ENCODE data around the gene ITPR1. TPM values are rescaled to one million over a fixed set of nuclear protein-coding genes. Genes with fewer than 3 reads are reported as not detected.

ITPR1 gene
- total and polyA plus RNA-seq, 2 of the 4 experiments (the other 2 are of a cell fraction), result 1.8 to 5.7 TPM

DNA sequence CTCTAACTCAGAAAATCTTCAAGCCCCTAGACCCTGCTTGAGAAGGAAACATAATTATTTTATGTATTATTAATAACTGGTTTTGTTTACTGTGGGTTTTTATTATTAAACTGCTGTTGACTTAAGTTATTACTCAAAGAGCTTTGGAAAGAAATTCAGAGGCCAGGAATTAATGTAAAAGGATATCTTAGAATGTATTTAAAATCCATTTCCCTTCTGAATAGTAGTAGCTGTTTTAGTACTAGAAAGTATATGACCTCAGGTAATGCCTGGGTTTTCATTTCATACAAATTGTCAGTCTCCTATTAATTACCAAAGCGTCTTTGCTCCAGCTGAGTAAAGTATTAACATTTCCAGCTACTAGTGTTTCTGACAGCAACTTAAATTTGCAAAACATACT, 223.1 kb downstream of the ITPR1 start:
- Histone ChIP-seq H3K9ac (ENCODE audit: low read depth, low read length) (no peak overlapping the region), H4K91ac (ENCODE audit: insufficient read depth, low read depth, low read length) (no peak overlapping the region), H2AK9ac (replicated peaks; ENCODE audit: low read depth, low read length, poor library complexity) (no peak overlapping the region), H3K14ac (replicated peaks; ENCODE audit: low read depth, low read length) (no peak overlapping the region), H2AFZ (replicated peaks; ENCODE audit: low read length, poor library complexity) (no peak overlapping the region), H3K27ac (ENCODE audit: insufficient read depth, low read length) (no peak overlapping the region), H3K4me1 (ENCODE audit: control insufficient read depth, insufficient read depth, low read length) (peaks cover 18% of the 10 kb centered on the region), H3K56ac (ENCODE audit: extremely low read depth, insufficient read depth, low read length) (no peak overlapping the region), H3K79me1 (ENCODE audit: low read depth in 1 of 2, low read length in 2 of 2) (no peaks in the 10 kb centered on the region), H3K18ac (ENCODE audit: low read depth, low read length) (no peak overlapping the region), H4K5ac (ENCODE audit: low read depth, low read length) (no peak overlapping the region), H2AK5ac (ENCODE audit: low read depth, low read length) (no peak overlapping the region), H3K9me1 (ENCODE audit: insufficient read depth, low read length) (peaks cover 4% of the 10 kb centered on the region; the same call in 1 of the 2 replicates), H3K4me3 (ENCODE audit: insufficient read depth, low read depth, low read length) (no peak overlapping the region), H4K8ac (ENCODE audit: low read depth in 2 of 2, low read length in 2 of 2) (no peak overlapping the region), H4K20me1 (ENCODE audit: insufficient read depth, low read length) (no peaks in the 10 kb centered on the region), H3K4ac (ENCODE audit: low read depth, low read length) (no peak overlapping the region), H2BK120ac (ENCODE audit: low read depth, low read length) (no peak overlapping the region), H3K23ac (ENCODE audit: low read depth, low read length) (no peak overlapping the region), H2BK15ac (ENCODE audit: low read depth, low read length) (no peak overlapping the region), H3K9me3 (ENCODE audit: control insufficient read depth, insufficient read depth, low read length) (no peaks in the 10 kb centered on the region), H3K4me2 (ENCODE audit: low read depth, low read length) (no peak overlapping the region), H3K36me3 (ENCODE audit: control insufficient read depth, insufficient read depth, low read length) (no peaks in the 10 kb centered on the region), H3K27me3 (ENCODE audit: control insufficient read depth, insufficient read depth, low read length) (no peaks in the 10 kb centered on the region), H2BK20ac (ENCODE audit: low read depth, low read length) (no peak overlapping the region), H2BK5ac (ENCODE audit: low read depth, low read length, poor library complexity, severe bottlenecking) (no peak overlapping the region)
- dilution Hi-C loops (cut with HindIII; ENCODE audit: low sequenced_read_pairs, unreplicated experiment) (no loop called here), in situ Hi-C loops (cut with MboI; ENCODE audit: low sequenced_read_pairs) (loop anchor here (5.0 to 10.0 kb wide), 3 partner anchors 266 to 336 kb away; no protein-coding TSS in a partner anchor), intact Hi-C loops (cut with micrococcal nuclease) (no loop called here)
- CTCF ChIA-PET, result interaction anchor here (0.6 to 1.5 kb wide), 4 partner anchors 60 to 341 kb away, joined by 3 to 5 read pairs (median 4); no protein-coding TSS in a partner anchor
- DNase-seq (no peak), ATAC-seq (ENCODE audit: low read depth) (no peak)
- POLR2A ChIA-PET (ENCODE audit: unreplicated experiment), result no interaction called here
- BruUV-seq (replicated peaks), result no TSS peak
- TF ChIP-seq BHLHE40 (IDR thresholded peaks at IDR 0.05; ENCODE audit: low read depth, low read length) (no peak), NFE2L2 (IDR thresholded peaks at IDR 0.05; ENCODE audit: low read depth, low read length) (no peak), MXI1 (IDR thresholded peaks at IDR 0.05; ENCODE audit: borderline replicate concordance, low read depth, low read length) (no peak), MAZ (IDR thresholded peaks at IDR 0.05; ENCODE audit: borderline replicate concordance, low read depth, low read length) (no peak), POLR2A (IDR thresholded peaks at IDR 0.05; ENCODE audit: low read depth, low read length) (no peak), CHD1 (IDR thresholded peaks at IDR 0.05; ENCODE audit: low read depth, low read length) (no peak), RCOR1 (IDR thresholded peaks at IDR 0.05; ENCODE audit: insufficient replicate concordance, low read length) (no peak), CEBPB (IDR thresholded peaks at IDR 0.05; ENCODE audit: low read depth, low read length) (no peak)
- TF ChIP-seq, protein P1, sequence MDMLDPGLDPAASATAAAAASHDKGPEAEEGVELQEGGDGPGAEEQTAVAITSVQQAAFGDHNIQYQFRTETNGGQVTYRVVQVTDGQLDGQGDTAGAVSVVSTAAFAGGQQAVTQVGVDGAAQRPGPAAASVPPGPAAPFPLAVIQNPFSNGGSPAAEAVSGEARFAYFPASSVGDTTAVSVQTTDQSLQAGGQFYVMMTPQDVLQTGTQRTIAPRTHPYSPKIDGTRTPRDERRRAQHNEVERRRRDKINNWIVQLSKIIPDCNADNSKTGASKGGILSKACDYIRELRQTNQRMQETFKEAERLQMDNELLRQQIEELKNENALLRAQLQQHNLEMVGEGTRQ (IDR thresholded peaks at IDR 0.05; ENCODE audit: low read depth, low read length), result no peak
- TF ChIP-seq, protein P2, sequence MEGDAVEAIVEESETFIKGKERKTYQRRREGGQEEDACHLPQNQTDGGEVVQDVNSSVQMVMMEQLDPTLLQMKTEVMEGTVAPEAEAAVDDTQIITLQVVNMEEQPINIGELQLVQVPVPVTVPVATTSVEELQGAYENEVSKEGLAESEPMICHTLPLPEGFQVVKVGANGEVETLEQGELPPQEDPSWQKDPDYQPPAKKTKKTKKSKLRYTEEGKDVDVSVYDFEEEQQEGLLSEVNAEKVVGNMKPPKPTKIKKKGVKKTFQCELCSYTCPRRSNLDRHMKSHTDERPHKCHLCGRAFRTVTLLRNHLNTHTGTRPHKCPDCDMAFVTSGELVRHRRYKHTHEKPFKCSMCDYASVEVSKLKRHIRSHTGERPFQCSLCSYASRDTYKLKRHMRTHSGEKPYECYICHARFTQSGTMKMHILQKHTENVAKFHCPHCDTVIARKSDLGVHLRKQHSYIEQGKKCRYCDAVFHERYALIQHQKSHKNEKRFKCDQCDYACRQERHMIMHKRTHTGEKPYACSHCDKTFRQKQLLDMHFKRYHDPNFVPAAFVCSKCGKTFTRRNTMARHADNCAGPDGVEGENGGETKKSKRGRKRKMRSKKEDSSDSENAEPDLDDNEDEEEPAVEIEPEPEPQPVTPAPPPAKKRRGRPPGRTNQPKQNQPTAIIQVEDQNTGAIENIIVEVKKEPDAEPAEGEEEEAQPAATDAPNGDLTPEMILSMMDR (conservative IDR thresholded peaks at IDR 0.05; ENCODE audit: low read depth, low read length), result no peak
- WGBS, 2 experiments (ENCODE audit: extremely low coverage in 2 of 2, insufficient read length in 1 of 2), result no CpG with 5 or more reads among the region's 1 CpG
